H1 (cell line): Measurements from ENCODE around the gene PFDN1. TPM values are rescaled to one million over a fixed set of nuclear protein-coding genes. Genes with fewer than 3 reads are reported as not detected.

Source experiments
- CTCF ChIA-PET: fragments of 300-600 bp; sonication (Branson Sonifier 250); formaldehyde crosslinking; loops from one replicate; lab custom pipeline; 2021; ENCODE audit not compliant: partially characterized antibody; lab: Charles Lee
- POLR2A ChIA-PET: fragments of 300-600 bp; sonication (Branson Sonifier 250); formaldehyde crosslinking; loops from one replicate; lab custom pipeline; 2021; ENCODE audit warnings: inconsistent platforms; ENCODE audit not compliant: partially characterized antibody; lab: Charles Lee
- DNase-seq, 2 experiments: peaks; one replicate each; pipeline versions ENCODE4 v3.0.0 to v3.0.0-alpha.2; 2010 to 2022; ENCODE audit warnings: low spot score in 2 of 2, low read depth in 1 of 2, mixed read lengths in 1 of 2
- FAIRE-seq: peaks from 2 replicates; lab custom pipeline; 2011; peaks lifted over from hg19 to GRCh38; lab: Jason Lieb, UNC
- H2AFZ ChIP-seq: 2 replicates; pipeline ENCODE4 v1.8.1; 2012; ENCODE audit warnings: low read length, inconsistent platforms
- H2AK5ac ChIP-seq: 2 replicates; pipeline ENCODE4 v1.6.1; 2013; ENCODE audit warnings: low read depth, low read length
- H2BK120ac ChIP-seq: replicated peaks from 2 replicates; pipeline ENCODE3; 2013; ENCODE audit warnings: low read depth, low read length, inconsistent platforms
- H2BK12ac ChIP-seq: 2 replicates; pipeline ENCODE4 v1.6.1; 2013; ENCODE audit warnings: low read depth, low read length
- H2BK15ac ChIP-seq: 2 replicates; pipeline ENCODE4 v1.6.1; 2013; ENCODE audit warnings: low read length
- H2BK20ac ChIP-seq: 2 replicates; pipeline ENCODE4 v1.6.1; 2013; ENCODE audit warnings: low read length
- H2BK5ac ChIP-seq: 2 replicates; pipeline ENCODE4 v1.6.1; 2013; ENCODE audit warnings: low read depth, low read length
- H3K14ac ChIP-seq: 2 replicates; pipeline ENCODE4 v1.6.1; 2013; ENCODE audit warnings: inconsistent platforms; ENCODE audit not compliant: insufficient read length
- H3K18ac ChIP-seq: 2 replicates; pipeline ENCODE4 v1.6.1; 2013; ENCODE audit warnings: low read length; ENCODE audit errors: extremely low read depth
- H3K23ac ChIP-seq: 2 replicates; pipeline ENCODE4 v1.6.1; 2013; ENCODE audit warnings: inconsistent platforms; ENCODE audit not compliant: insufficient read length
- H3K23me2 ChIP-seq: 2 replicates; pipeline ENCODE4 v1.6.1; 2013; ENCODE audit warnings: low read depth, low read length
- H3K27ac ChIP-seq: 2 replicates; pipeline ENCODE4 v1.6.1; 2011; ENCODE audit warnings: low read depth, low read length, inconsistent platforms
- H3K27me3 ChIP-seq, 4 experiments: replicated peaks in 1 of 4; 1 replicate in 1 of 4; 2 replicates in 3 of 4; pipeline versions ENCODE4 v1.6.1 to v1.8.1; 2011 to 2013; ENCODE audit warnings: low read length in 3 of 4, mild to moderate bottlenecking in 3 of 4, inconsistent platforms in 2 of 4, mixed read lengths in 2 of 4, moderate library complexity in 1 of 4; ENCODE audit not compliant: control insufficient read depth in 3 of 4, insufficient read depth in 3 of 4; ENCODE audit errors: extremely low read depth in 1 of 4
- H3K36me3 ChIP-seq, 4 experiments: 2 replicates each; pipeline versions ENCODE4 v1.6.1 to v1.8.1; 2011 to 2013; ENCODE audit warnings: mild to moderate bottlenecking in 4 of 4, low read length in 3 of 4, moderate library complexity in 2 of 4, control low read depth in 1 of 4, inconsistent platforms in 1 of 4; ENCODE audit not compliant: insufficient read depth in 4 of 4, control insufficient read depth in 2 of 4
- H3K4ac ChIP-seq: replicated peaks from 2 replicates; pipeline ENCODE3; 2013; ENCODE audit warnings: low read length, low read depth, mixed read lengths, inconsistent platforms; ENCODE audit not compliant: insufficient read length
- H3K4me1 ChIP-seq, 4 experiments: replicated peaks in 1 of 4; 1 replicate in 1 of 4; 2 replicates in 3 of 4; pipeline versions ENCODE4 v1.6.1 to v1.8.1; 2011 to 2013; ENCODE audit warnings: low read length in 3 of 4, inconsistent platforms in 2 of 4, mixed read lengths in 1 of 4; ENCODE audit not compliant: insufficient read depth in 4 of 4, control insufficient read depth in 3 of 4
- H3K4me2 ChIP-seq, 2 experiments: 2 replicates each; pipeline versions ENCODE4 v1.6.1 to v1.8.1; 2011 to 2013; ENCODE audit warnings: low read depth in 2 of 2, low read length in 2 of 2, control low read depth in 1 of 2, inconsistent platforms in 1 of 2, mild to moderate bottlenecking in 1 of 2; ENCODE audit not compliant: insufficient read depth in 1 of 2
- H3K4me3 ChIP-seq, 4 experiments: fragments of 200-600, 300-600 bp in 1 of 4; sonication (generic), shearing (Covaris generic), sonication (Bioruptor Twin) in 1 of 4; 2 replicates each; pipeline versions ENCODE4 v1.5.1 to v1.8.1; 2011 to 2016; ENCODE audit warnings: low read length in 4 of 4, low read depth in 3 of 4, control low read depth in 2 of 4, inconsistent platforms in 2 of 4, mild to moderate bottlenecking in 2 of 4, mixed read lengths in 1 of 4, moderate library complexity in 1 of 4; ENCODE audit not compliant: insufficient read depth in 2 of 4; ENCODE audit errors: extremely low read depth in 1 of 4
- H3K56ac ChIP-seq: replicated peaks from 2 replicates; pipeline ENCODE3; 2013; ENCODE audit warnings: low read depth, mild to moderate bottlenecking, mixed read lengths, low read length, inconsistent platforms; ENCODE audit not compliant: insufficient read length
- H3K79me1 ChIP-seq: 2 replicates; pipeline ENCODE4 v1.6.1; 2013; ENCODE audit warnings: low read depth, low read length, control low read depth
- H3K79me2 ChIP-seq, 2 experiments: 2 replicates each; pipeline versions ENCODE4 v1.6.1 to v1.8.1; 2012 to 2013; ENCODE audit warnings: low read length in 2 of 2, mild to moderate bottlenecking in 2 of 2, inconsistent platforms in 1 of 2; ENCODE audit not compliant: insufficient read depth in 2 of 2, control insufficient read depth in 1 of 2
- H3K9ac ChIP-seq, 4 experiments: replicated peaks in 1 of 4; 1 replicate in 1 of 4; 2 replicates in 3 of 4; pipeline versions ENCODE4 v1.6.1 to v1.8.1; 2011 to 2013; ENCODE audit warnings: low read depth in 3 of 4, low read length in 3 of 4, control low read depth in 2 of 4, mild to moderate bottlenecking in 2 of 4, moderate library complexity in 2 of 4, inconsistent platforms in 1 of 4; ENCODE audit errors: extremely low read depth in 1 of 4
- H3K9me3 ChIP-seq, 2 experiments: 2 replicates each; pipeline versions ENCODE4 v1.6.1 to v1.8.1; 2012 to 2013; ENCODE audit warnings: mild to moderate bottlenecking in 2 of 2, moderate library complexity in 2 of 2, control low read depth in 1 of 2, inconsistent platforms in 1 of 2, low read depth in 1 of 2, low read length in 1 of 2, mixed read lengths in 1 of 2; ENCODE audit not compliant: insufficient read depth in 2 of 2
- H4K20me1 ChIP-seq, 2 experiments: replicated peaks in 1 of 2; 2 replicates each; pipeline versions ENCODE3 to v1.8.1; 2011 to 2013; ENCODE audit warnings: inconsistent platforms in 2 of 2, low read length in 2 of 2, mild to moderate bottlenecking in 1 of 2; ENCODE audit not compliant: insufficient read depth in 2 of 2, control insufficient read depth in 1 of 2
- H4K5ac ChIP-seq: 2 replicates; pipeline ENCODE4 v1.6.1; 2013; ENCODE audit warnings: low read length, low read depth, mixed read lengths, inconsistent platforms; ENCODE audit not compliant: insufficient read length
- H4K8ac ChIP-seq: 2 replicates; pipeline ENCODE4 v1.8.0; 2013; ENCODE audit warnings: mild to moderate bottlenecking, moderate library complexity, low read length, inconsistent platforms; ENCODE audit not compliant: insufficient read depth; ENCODE audit errors: extremely low read depth
- H4K91ac ChIP-seq: replicated peaks from 2 replicates; pipeline ENCODE3; 2013; ENCODE audit warnings: low read length, mixed read lengths, inconsistent platforms; ENCODE audit not compliant: insufficient read length
- BACH1 ChIP-seq: IDR thresholded peaks from 2 replicates; pipeline ENCODE4 v1.6.1; 2012; ENCODE audit warnings: low read length, improper control_type of control experiment
- KDM1A ChIP-seq: fragments of 200-600, 300-600 bp; sonication (generic); IDR thresholded peaks from 2 replicates; pipeline ENCODE4 v1.7.1; 2016; ENCODE audit warnings: mild to moderate bottlenecking, low read length, borderline replicate concordance
- NANOG ChIP-seq: IDR thresholded peaks from 2 replicates; pipeline ENCODE4 v1.6.1; 2011; ENCODE audit warnings: low read length, low read depth, mild to moderate bottlenecking, inconsistent platforms; ENCODE audit not compliant: insufficient read depth, poor library complexity, severe bottlenecking
- NRF1 ChIP-seq: IDR thresholded peaks from 2 replicates; pipeline ENCODE4 v1.6.1; 2011; ENCODE audit warnings: mild to moderate bottlenecking, low read depth, low read length, improper control_type of control experiment
- SP4 ChIP-seq: IDR thresholded peaks from 2 replicates; pipeline ENCODE4 v1.6.1; 2012; ENCODE audit warnings: low read length, inconsistent platforms
- TBP ChIP-seq: IDR thresholded peaks from 2 replicates; pipeline ENCODE4 v1.6.1; 2011; ENCODE audit warnings: low read depth, low read length, improper control_type of control experiment
- TEAD4 ChIP-seq: IDR thresholded peaks from 2 replicates; pipeline ENCODE4 v1.6.1; 2012; ENCODE audit warnings: low read depth, low read length, inconsistent platforms, mixed read lengths
- WGBS, 2 experiments: shearing (Covaris generic) in 1 of 2; methylation state at CpG; one replicate each; pipeline versions ENCODE4 v1.1.6 to v1.1.7; 2013 to 2015; ENCODE audit warnings: low lambda C conversion rate in 2 of 2, mixed read lengths in 2 of 2, inconsistent platforms in 1 of 2, low coverage in 1 of 2, missing lambda C conversion rate in 1 of 2; ENCODE audit not compliant: insufficient replicate concordance in 2 of 2, insufficient coverage in 1 of 2, insufficient read length in 1 of 2; ENCODE audit errors: extremely low coverage in 1 of 2, missing lambda C conversion rate in 1 of 2; 5-methylcytosine and 5-hydroxymethylcytosine counted together
- polyA plus RNA-seq, 7 experiments: library from polyadenylated mRNA; depleted of rRNA in 3 of 7; stranded (reverse) in 5 of 7; unstranded in 2 of 7; fragments of >200 nt in 5 of 7; fragments of 200-250 nt in 2 of 7; gene quantifications; 1 replicate in 5 of 7; 2 replicates in 1 of 7; 4 replicates in 1 of 7; pipeline versions ENCODE4 v1.2.1 to v1.2.3, GENCODE V29; 2011 to 2013; ENCODE audit warnings: missing spikeins in 2 of 7, mixed read lengths in 2 of 7
- total RNA-seq: library from RNA; stranded (reverse); fragmentation: NEBNext Ultra II Directional; extraction: Animal tissue kit (Norgen Biotek cat#: 25700); gene quantifications from 2 replicates; pipeline ENCODE4 v1.2.1, GENCODE V29; 2021
- TF ChIP-seq, protein P1 (sequence below): IDR thresholded peaks from 2 replicates; pipeline ENCODE4 v1.6.1; 2012; ENCODE audit warnings: inconsistent platforms

PFDN1 gene
- total and polyA plus RNA-seq, 2 of the 8 experiments (the other 6 are each of a cell fraction or from before 2014, with no cell fraction given): 53.0 to 89.6 TPM

DNA sequence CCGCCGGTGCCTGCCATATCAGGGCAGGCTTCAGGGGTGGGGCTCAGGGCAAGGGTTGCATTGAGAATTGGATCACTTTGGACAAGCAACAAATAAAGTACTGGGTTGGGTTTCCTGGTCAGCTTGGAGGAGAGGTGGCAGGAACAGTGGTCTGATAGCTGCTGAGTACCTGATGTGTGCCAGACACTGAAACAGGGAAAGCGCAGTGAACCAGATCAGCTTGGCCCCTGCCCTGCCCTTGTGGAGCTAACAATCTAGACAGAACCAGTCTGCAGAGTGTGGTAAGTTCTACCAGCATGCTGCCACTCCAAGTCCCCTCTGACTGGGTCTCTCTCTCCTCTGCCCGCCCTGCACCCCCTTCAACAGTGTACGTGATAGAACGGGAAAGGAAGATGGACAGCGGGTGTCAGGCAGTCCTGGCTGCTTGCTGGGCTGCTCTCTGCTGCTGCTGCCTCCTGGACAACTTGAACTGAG lies 74.5 kb downstream of the PFDN1 start:
- Histone ChIP-seq H2AK5ac (no peak overlapping the region), H4K8ac (no peak overlapping the region), H3K14ac (no peak overlapping the region), H4K20me1 (peaks cover 0 to 3% of the 10 kb centered on the region in 2 experiments), H3K27ac (no peak overlapping the region), H4K5ac (no peak overlapping the region), H3K4me1 (no peaks in the 10 kb centered on the region), H2BK15ac (no peak overlapping the region), H3K4me2 (no peak overlapping the region), H3K9ac (no peak overlapping the region), H3K23ac (no peak overlapping the region), H2BK120ac (no peak overlapping the region), H3K36me3 (no peaks in the 10 kb centered on the region), H3K4me3 (no peak overlapping the region), H3K9me3 (no peaks in the 10 kb centered on the region), H2BK12ac (no peak overlapping the region), H2BK5ac (no peak overlapping the region; the same call in 1 of the 2 replicates), H3K4ac (no peak overlapping the region), H3K79me1 (no peaks in the 10 kb centered on the region), H3K27me3 (no peaks in the 10 kb centered on the region; a peak in 1 of 7 replicates), H4K91ac (no peak overlapping the region), H2AFZ (no peak overlapping the region), H3K23me2 (no peaks in the 10 kb centered on the region), H3K79me2 (no peaks in the 10 kb centered on the region), H3K18ac (no peak overlapping the region), H2BK20ac (no peak overlapping the region), H3K56ac (no peak overlapping the region)
- DNase-seq: no peak
- 94% methylated on average over 7 of the region's 7 CpGs; no CpG with 5 or more reads in 1 of the 2 experiments for WGBS, 2 experiments
- ChIA-PET CTCF (interaction anchor here (0.7 to 8.4 kb wide), 4 partner anchors 12 to 260 kb away, joined by 3 to 99 read pairs (median 4); no protein-coding TSS in a partner anchor), POLR2A (interaction anchor here (2.4 kb wide), 1 partner anchor 11 kb away, joined by 8 read pairs; no protein-coding TSS in a partner anchor)
- TF ChIP-seq TBP: no peak
- TF ChIP-seq NRF1: no peak
- no peak for TF ChIP-seq KDM1A
- no peak for TF ChIP-seq BACH1
- no peak for TF ChIP-seq SP4
- TF ChIP-seq, protein P1, sequence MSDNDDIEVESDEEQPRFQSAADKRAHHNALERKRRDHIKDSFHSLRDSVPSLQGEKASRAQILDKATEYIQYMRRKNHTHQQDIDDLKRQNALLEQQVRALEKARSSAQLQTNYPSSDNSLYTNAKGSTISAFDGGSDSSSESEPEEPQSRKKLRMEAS: no peak
- TF ChIP-seq NANOG: no peak
- TF ChIP-seq TEAD4: no peak
- no peak for FAIRE-seq
